GM23338 (cell line): Measurements from ENCODE around the gene DLK1. TPM values are rescaled to one million over a fixed set of nuclear protein-coding genes. Genes with fewer than 3 reads are reported as not detected.

Experiments
- ATAC-seq: fragments of 200-7000 bp; cut with Tn5 transposase; 3 replicates; pipeline ENCODE4 v1.9.1; 2020
- DNase-seq: peaks from one replicate; pipeline ENCODE4 v3.0.0-alpha.2; 2015; ENCODE audit warnings: low spot score
- H2AFZ ChIP-seq: fragments of 200-600 bp; sonication (generic); 2 replicates; pipeline ENCODE4 v1.8.0; 2016; ENCODE audit warnings: antibody characterized with exemption, mild to moderate bottlenecking, moderate library complexity
- H3F3A ChIP-seq: fragments of 200-600 bp; sonication (generic); replicated peaks from 2 replicates; pipeline ENCODE4 v1.8.0; 2017; ENCODE audit warnings: antibody characterized with exemption, mixed run types, low read depth
- H3K27ac ChIP-seq: fragments of 200-600 bp; sonication (generic); 2 replicates; pipeline ENCODE4 v1.6.1; 2016; ENCODE audit warnings: low read depth
- H3K27me3 ChIP-seq: fragments of 200-600 bp; sonication (generic); 2 replicates; pipeline ENCODE4 v1.8.0; 2016; ENCODE audit warnings: mild to moderate bottlenecking, mixed run types, moderate library complexity; ENCODE audit not compliant: insufficient read depth
- H3K36me3 ChIP-seq: fragments of 200-600 bp; sonication (generic); 2 replicates; pipeline ENCODE4 v1.8.0; 2016; ENCODE audit warnings: mild to moderate bottlenecking; ENCODE audit not compliant: insufficient read depth
- H3K4me1 ChIP-seq: fragments of 200-600 bp; sonication (generic); 2 replicates; pipeline ENCODE4 v1.8.0; 2016; ENCODE audit warnings: mild to moderate bottlenecking, moderate library complexity; ENCODE audit not compliant: insufficient read depth
- H3K4me2 ChIP-seq: fragments of 200-600 bp; sonication (generic); 2 replicates; pipeline ENCODE4 v1.7.1; 2017; ENCODE audit warnings: mixed run types
- H3K4me3 ChIP-seq: fragments of 200-600 bp; sonication (generic); 2 replicates; pipeline ENCODE4 v1.6.1; 2016; ENCODE audit warnings: mixed run types
- H3K79me2 ChIP-seq: fragments of 200-600 bp; sonication (generic); replicated peaks from 2 replicates; pipeline ENCODE4 v1.8.0; 2017; ENCODE audit warnings: mild to moderate bottlenecking; ENCODE audit not compliant: insufficient read depth
- H3K9me2 ChIP-seq: fragments of 200-600 bp; sonication (generic); 2 replicates; pipeline ENCODE4 v1.8.0; 2017; ENCODE audit not compliant: insufficient read depth
- H4K20me1 ChIP-seq: fragments of 200-600 bp; sonication (generic); replicated peaks from 2 replicates; pipeline ENCODE4 v1.8.0; 2017; ENCODE audit warnings: mild to moderate bottlenecking; ENCODE audit not compliant: insufficient read depth
- H3K27ac Mint-ChIP-seq: 2 replicates; pipeline ENCODE4 v1.8.0; 2020; ENCODE audit warnings: inconsistent platforms, mild to moderate bottlenecking, moderate library complexity, mixed read lengths
- H3K27me3 Mint-ChIP-seq: 3 replicates; pipeline ENCODE4 v1.8.0; 2022; ENCODE audit warnings: low read depth, mild to moderate bottlenecking, moderate library complexity, mixed read lengths, inconsistent platforms; ENCODE audit not compliant: insufficient read depth, poor library complexity
- H3K36me3 Mint-ChIP-seq: 3 replicates; pipeline ENCODE4 v1.8.0; 2021; ENCODE audit warnings: low read depth, mild to moderate bottlenecking, inconsistent platforms, moderate library complexity, mixed read lengths
- H3K4me1 Mint-ChIP-seq: 3 replicates; pipeline ENCODE4 v1.8.0; 2020; ENCODE audit warnings: mild to moderate bottlenecking, inconsistent platforms, mixed read lengths
- H3K4me3 Mint-ChIP-seq: 3 replicates; pipeline ENCODE4 v1.8.0; 2021; ENCODE audit warnings: moderate library complexity, mild to moderate bottlenecking, inconsistent platforms, mixed read lengths
- H3K9me3 Mint-ChIP-seq: 3 replicates; pipeline ENCODE4 v1.8.0; 2020; ENCODE audit warnings: moderate library complexity, mild to moderate bottlenecking, inconsistent platforms, mixed read lengths
- CREB1 ChIP-seq: fragments of 250-450 bp; sonication (Bioruptor Pico); IDR thresholded peaks from 2 replicates; pipeline ENCODE4 v1.5.0; 2020; ENCODE audit warnings: low read depth, mild to moderate bottlenecking, moderate library complexity
- EZH2 ChIP-seq: fragments of 200-600 bp; sonication (generic); IDR thresholded peaks from one replicate; pipeline ENCODE4 v1.8.0; 2017; ENCODE audit warnings: antibody characterized with exemption, mild to moderate bottlenecking, low read depth; ENCODE audit not compliant: unreplicated experiment
- NANOG ChIP-seq: IDR thresholded peaks from 2 replicates; pipeline ENCODE4 v1.6.1; 2016; ENCODE audit warnings: antibody characterized with exemption, borderline replicate concordance
- POLR2AphosphoS5 ChIP-seq: IDR thresholded peaks from 2 replicates; pipeline ENCODE4 v1.6.1; 2016; ENCODE audit warnings: antibody characterized with exemption, low read depth
- ZNF114 ChIP-seq: fragments of 250-450 bp; sonication (Bioruptor Pico); IDR thresholded peaks from 2 replicates; pipeline ENCODE4 v1.5.0; 2020; ENCODE audit warnings: mild to moderate bottlenecking, moderate library complexity
- ZNF331 ChIP-seq: fragments of 250-450 bp; sonication (Bioruptor Pico); IDR thresholded peaks from 2 replicates; pipeline ENCODE4 v1.5.0; 2020; ENCODE audit warnings: low read depth, mild to moderate bottlenecking, moderate library complexity
- polyA plus RNA-seq: library from polyadenylated mRNA; unstranded; fragments of >200 nt; fragmentation: Nextera tagmentation; extraction: Ambion mirVana; gene quantifications from 2 replicates; pipeline ENCODE4 v1.2.1, GENCODE V29; 2016
- total RNA-seq: library from RNA; depleted of rRNA; stranded (reverse); fragments of >200 nt; shearing (Covaris generic); gene quantifications from 2 replicates; pipeline ENCODE4 v1.2.3, GENCODE V29; 2014
- TF ChIP-seq, protein P1 (sequence below), 2 experiments: fragments of 200-600 bp in 1 of 2; sonication (generic) in 1 of 2; conservative IDR thresholded peaks; 2 replicates each; pipeline versions ENCODE4 v1.5.1 to v1.6.1; 2016 to 2017; ENCODE audit warnings: antibody characterized with exemption in 2 of 2, low read depth in 2 of 2, mild to moderate bottlenecking in 2 of 2, moderate library complexity in 1 of 2
- TF ChIP-seq, protein P2 (sequence below): IDR thresholded peaks from one replicate; pipeline ENCODE4 v1.6.1; 2018; ENCODE audit warnings: antibody characterized with exemption; ENCODE audit not compliant: unreplicated experiment
- TF ChIP-seq, protein P3 (sequence below): fragments of 250-450 bp; sonication (Bioruptor Pico); IDR thresholded peaks from 2 replicates; pipeline ENCODE4 v1.5.0; 2020; ENCODE audit warnings: mild to moderate bottlenecking, moderate library complexity

Gene DLK1
- total and polyA plus RNA-seq, 2 experiments from 2014 or later = 1.1 to 1.2 TPM

DNA sequence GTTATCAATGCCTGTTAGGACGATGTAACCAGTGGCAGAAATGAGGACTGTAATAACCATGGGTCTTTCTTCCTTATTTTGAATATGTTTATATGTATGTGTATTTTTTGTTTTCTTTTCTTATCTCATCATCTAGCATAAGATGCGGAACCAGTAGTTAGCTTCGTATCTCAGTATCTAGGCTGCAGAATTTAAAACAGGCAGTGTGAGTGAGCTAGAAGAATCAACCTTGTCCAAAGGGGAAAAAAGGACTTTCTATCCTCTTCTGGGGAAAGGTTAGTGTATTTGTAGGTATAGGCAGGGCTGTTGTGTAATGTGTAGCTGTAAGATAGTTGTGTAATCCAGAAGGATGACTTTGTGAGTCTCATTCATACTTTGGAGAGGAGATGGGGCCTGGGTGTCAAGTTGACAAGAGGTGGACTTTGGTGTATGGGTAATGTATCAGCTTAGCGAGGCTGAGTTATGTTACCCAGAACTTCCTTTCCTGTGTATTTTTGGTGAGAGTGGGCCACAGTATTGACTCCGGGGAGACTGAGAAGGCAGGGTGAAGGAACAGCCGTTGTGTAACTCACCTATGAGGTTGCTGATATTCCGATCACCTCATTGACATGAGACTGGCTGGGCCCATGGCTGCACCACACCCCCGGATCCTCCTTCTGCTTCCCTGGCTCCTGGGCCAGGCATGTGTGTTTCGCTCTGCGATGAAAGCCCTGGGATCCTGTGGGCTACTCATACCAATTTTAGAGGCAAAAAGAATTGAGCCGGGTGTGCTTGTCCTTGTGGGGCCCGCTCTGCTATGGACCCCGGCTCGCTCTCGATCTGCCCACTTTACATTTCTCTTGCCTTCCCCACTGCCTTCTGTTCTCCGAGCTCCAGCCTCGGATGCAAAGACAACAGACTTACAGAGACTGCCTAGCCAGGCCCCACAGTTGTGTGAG lies 24.3 kb downstream of the DLK1 start:
- no peak overlapping the region for H3K4me3 Mint-ChIP-seq
- Histone ChIP-seq H4K20me1 (no peaks in the 10 kb centered on the region), H3K79me2 (no peaks in the 10 kb centered on the region), H3K4me2 (no peak overlapping the region), H3K9me2 (0 out of 2 replicates have a peak, but pooled peaks cover 3% of the 10 kb centered on the region), H3K27ac (no peak overlapping the region), H3K27me3 (no peaks in the 10 kb centered on the region), H3K36me3 (no peaks in the 10 kb centered on the region), H2AFZ (0 out of 2 replicates have a peak overlapping the region, but pooled peaks have one; percentile 28), H3K4me1 (no peaks in the 10 kb centered on the region), H3F3A (no peaks in the 10 kb centered on the region), H3K4me3 (no peak overlapping the region)
- no peaks in the 10 kb centered on the region for H3K4me1 Mint-ChIP-seq
- no peaks in the 10 kb centered on the region for H3K9me3 Mint-ChIP-seq
- H3K36me3 Mint-ChIP-seq = no peaks in the 10 kb centered on the region; the same call in 2 of the 3 replicates
- no peak for DNase-seq
- TF ChIP-seq, protein P1, sequence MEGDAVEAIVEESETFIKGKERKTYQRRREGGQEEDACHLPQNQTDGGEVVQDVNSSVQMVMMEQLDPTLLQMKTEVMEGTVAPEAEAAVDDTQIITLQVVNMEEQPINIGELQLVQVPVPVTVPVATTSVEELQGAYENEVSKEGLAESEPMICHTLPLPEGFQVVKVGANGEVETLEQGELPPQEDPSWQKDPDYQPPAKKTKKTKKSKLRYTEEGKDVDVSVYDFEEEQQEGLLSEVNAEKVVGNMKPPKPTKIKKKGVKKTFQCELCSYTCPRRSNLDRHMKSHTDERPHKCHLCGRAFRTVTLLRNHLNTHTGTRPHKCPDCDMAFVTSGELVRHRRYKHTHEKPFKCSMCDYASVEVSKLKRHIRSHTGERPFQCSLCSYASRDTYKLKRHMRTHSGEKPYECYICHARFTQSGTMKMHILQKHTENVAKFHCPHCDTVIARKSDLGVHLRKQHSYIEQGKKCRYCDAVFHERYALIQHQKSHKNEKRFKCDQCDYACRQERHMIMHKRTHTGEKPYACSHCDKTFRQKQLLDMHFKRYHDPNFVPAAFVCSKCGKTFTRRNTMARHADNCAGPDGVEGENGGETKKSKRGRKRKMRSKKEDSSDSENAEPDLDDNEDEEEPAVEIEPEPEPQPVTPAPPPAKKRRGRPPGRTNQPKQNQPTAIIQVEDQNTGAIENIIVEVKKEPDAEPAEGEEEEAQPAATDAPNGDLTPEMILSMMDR (conservative IDR thresholded peaks at IDR 0.05; ENCODE audit: low read depth in 2 of 2) = no peak
- TF ChIP-seq NANOG = no peak
- no peak for TF ChIP-seq EZH2
- no peak for TF ChIP-seq CREB1 (CRISPR knock-in tag)
- TF ChIP-seq POLR2AphosphoS5 = no peak
- TF ChIP-seq, protein P2, sequence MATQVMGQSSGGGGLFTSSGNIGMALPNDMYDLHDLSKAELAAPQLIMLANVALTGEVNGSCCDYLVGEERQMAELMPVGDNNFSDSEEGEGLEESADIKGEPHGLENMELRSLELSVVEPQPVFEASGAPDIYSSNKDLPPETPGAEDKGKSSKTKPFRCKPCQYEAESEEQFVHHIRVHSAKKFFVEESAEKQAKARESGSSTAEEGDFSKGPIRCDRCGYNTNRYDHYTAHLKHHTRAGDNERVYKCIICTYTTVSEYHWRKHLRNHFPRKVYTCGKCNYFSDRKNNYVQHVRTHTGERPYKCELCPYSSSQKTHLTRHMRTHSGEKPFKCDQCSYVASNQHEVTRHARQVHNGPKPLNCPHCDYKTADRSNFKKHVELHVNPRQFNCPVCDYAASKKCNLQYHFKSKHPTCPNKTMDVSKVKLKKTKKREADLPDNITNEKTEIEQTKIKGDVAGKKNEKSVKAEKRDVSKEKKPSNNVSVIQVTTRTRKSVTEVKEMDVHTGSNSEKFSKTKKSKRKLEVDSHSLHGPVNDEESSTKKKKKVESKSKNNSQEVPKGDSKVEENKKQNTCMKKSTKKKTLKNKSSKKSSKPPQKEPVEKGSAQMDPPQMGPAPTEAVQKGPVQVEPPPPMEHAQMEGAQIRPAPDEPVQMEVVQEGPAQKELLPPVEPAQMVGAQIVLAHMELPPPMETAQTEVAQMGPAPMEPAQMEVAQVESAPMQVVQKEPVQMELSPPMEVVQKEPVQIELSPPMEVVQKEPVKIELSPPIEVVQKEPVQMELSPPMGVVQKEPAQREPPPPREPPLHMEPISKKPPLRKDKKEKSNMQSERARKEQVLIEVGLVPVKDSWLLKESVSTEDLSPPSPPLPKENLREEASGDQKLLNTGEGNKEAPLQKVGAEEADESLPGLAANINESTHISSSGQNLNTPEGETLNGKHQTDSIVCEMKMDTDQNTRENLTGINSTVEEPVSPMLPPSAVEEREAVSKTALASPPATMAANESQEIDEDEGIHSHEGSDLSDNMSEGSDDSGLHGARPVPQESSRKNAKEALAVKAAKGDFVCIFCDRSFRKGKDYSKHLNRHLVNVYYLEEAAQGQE = no peak
- no peak for TF ChIP-seq ZNF114 (CRISPR knock-in tag)
- no peak for TF ChIP-seq ZNF331 (CRISPR knock-in tag)
- H3K27ac Mint-ChIP-seq = no peak overlapping the region
- H3K27me3 Mint-ChIP-seq = peaks cover 7% of the 10 kb centered on the region
- ATAC-seq = no peak

DNA sequence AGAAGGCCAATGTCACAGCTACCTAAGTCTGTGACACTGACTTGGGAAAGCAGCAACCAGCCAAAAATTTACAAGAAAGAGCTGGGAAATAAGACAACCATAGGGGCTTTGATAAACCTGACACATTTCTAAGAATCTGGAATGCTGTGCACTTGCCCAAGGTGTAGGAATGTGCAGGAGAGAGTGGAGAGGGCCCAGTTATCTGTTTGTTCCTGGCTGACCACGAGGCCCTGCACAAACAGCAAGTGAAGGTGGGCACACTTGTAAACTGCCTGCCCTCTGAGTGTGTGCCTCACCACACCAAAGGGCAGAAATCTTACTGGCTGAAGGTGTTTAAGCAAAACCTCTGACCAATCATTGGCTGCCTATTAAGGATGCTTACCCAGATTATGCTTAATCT lies 27.3 kb downstream of the DLK1 start:
- Mint-ChIP-seq H3K9me3 (no peaks in the 10 kb centered on the region), H3K27ac (no peak overlapping the region), H3K4me3 (no peak overlapping the region), H3K27me3 (peaks cover 7% of the 10 kb centered on the region), H3K4me1 (no peaks in the 10 kb centered on the region), H3K36me3 (no peaks in the 10 kb centered on the region; the same call in 2 of the 3 replicates)
- ATAC-seq (no peak), DNase-seq (no peak)
- no peaks in the 10 kb centered on the region for H3K36me3 ChIP-seq
- H3K27me3 ChIP-seq = no peaks in the 10 kb centered on the region
- H3K4me1 ChIP-seq = no peaks in the 10 kb centered on the region
- H3F3A ChIP-seq = no peaks in the 10 kb centered on the region
- no peak overlapping the region for H3K4me3 ChIP-seq
- H4K20me1 ChIP-seq = no peaks in the 10 kb centered on the region
- H3K9me2 ChIP-seq = 0 out of 2 replicates have a peak, but pooled peaks cover 3% of the 10 kb centered on the region
- H3K4me2 ChIP-seq = no peak overlapping the region
- no peaks in the 10 kb centered on the region for H3K79me2 ChIP-seq
- no peak overlapping the region for H2AFZ ChIP-seq
- H3K27ac ChIP-seq = no peak overlapping the region
- TF ChIP-seq, protein P3, sequence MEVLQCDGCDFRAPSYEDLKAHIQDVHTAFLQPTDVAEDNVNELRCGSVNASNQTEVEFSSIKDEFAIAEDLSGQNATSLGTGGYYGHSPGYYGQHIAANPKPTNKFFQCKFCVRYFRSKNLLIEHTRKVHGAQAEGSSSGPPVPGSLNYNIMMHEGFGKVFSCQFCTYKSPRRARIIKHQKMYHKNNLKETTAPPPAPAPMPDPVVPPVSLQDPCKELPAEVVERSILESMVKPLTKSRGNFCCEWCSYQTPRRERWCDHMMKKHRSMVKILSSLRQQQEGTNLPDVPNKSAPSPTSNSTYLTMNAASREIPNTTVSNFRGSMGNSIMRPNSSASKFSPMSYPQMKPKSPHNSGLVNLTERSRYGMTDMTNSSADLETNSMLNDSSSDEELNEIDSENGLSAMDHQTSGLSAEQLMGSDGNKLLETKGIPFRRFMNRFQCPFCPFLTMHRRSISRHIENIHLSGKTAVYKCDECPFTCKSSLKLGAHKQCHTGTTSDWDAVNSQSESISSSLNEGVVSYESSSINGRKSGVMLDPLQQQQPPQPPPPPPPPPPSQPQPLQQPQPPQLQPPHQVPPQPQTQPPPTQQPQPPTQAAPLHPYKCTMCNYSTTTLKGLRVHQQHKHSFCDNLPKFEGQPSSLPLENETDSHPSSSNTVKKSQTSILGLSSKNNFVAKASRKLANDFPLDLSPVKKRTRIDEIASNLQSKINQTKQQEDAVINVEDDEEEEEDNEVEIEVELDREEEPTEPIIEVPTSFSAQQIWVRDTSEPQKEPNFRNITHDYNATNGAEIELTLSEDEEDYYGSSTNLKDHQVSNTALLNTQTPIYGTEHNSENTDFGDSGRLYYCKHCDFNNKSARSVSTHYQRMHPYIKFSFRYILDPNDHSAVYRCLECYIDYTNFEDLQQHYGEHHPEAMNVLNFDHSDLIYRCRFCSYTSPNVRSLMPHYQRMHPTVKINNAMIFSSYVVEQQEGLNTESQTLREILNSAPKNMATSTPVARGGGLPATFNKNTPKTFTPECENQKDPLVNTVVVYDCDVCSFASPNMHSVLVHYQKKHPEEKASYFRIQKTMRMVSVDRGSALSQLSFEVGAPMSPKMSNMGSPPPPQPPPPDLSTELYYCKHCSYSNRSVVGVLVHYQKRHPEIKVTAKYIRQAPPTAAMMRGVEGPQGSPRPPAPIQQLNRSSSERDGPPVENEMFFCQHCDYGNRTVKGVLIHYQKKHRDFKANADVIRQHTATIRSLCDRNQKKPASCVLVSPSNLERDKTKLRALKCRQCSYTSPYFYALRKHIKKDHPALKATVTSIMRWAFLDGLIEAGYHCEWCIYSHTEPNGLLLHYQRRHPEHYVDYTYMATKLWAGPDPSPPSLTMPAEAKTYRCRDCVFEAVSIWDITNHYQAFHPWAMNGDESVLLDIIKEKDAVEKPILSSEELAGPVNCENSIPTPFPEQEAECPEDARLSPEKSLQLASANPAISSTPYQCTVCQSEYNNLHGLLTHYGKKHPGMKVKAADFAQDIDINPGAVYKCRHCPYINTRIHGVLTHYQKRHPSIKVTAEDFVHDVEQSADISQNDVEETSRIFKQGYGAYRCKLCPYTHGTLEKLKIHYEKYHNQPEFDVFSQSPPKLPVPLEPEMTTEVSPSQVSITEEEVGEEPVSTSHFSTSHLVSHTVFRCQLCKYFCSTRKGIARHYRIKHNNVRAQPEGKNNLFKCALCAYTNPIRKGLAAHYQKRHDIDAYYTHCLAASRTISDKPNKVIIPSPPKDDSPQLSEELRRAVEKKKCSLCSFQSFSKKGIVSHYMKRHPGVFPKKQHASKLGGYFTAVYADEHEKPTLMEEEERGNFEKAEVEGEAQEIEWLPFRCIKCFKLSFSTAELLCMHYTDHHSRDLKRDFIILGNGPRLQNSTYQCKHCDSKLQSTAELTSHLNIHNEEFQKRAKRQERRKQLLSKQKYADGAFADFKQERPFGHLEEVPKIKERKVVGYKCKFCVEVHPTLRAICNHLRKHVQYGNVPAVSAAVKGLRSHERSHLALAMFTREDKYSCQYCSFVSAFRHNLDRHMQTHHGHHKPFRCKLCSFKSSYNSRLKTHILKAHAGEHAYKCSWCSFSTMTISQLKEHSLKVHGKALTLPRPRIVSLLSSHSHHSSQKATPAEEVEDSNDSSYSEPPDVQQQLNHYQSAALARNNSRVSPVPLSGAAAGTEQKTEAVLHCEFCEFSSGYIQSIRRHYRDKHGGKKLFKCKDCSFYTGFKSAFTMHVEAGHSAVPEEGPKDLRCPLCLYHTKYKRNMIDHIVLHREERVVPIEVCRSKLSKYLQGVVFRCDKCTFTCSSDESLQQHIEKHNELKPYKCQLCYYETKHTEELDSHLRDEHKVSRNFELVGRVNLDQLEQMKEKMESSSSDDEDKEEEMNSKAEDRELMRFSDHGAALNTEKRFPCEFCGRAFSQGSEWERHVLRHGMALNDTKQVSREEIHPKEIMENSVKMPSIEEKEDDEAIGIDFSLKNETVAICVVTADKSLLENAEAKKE (CRISPR knock-in tag) = no peak
- no peak for TF ChIP-seq POLR2AphosphoS5
